IPS DF 6.9 (cell line): ENCODE measurements around the gene DAAM1.

Experiments
- DNase-seq: peaks from one replicate; pipeline ENCODE4 v3.0.0-alpha.2; 2013; ENCODE audit warnings: low read depth, low spot score
- H3K27ac ChIP-seq: one replicate; pipeline ENCODE4 v1.5.1; 2013; ENCODE audit warnings: low read length, control low read depth
- H3K27me3 ChIP-seq: 2 replicates; pipeline ENCODE4 v1.6.1; 2013; ENCODE audit warnings: mild to moderate bottlenecking, low read length; ENCODE audit not compliant: control insufficient read depth, insufficient read depth
- H3K36me3 ChIP-seq: 2 replicates; pipeline ENCODE4 v1.6.1; 2013; ENCODE audit warnings: low read length; ENCODE audit not compliant: control insufficient read depth, insufficient read depth
- H3K4me1 ChIP-seq: 2 replicates; pipeline ENCODE4 v1.6.1; 2013; ENCODE audit warnings: low read length; ENCODE audit not compliant: control insufficient read depth, insufficient read depth
- H3K4me3 ChIP-seq: 2 replicates; pipeline ENCODE4 v1.5.1; 2013; ENCODE audit warnings: mild to moderate bottlenecking, low read length
- H3K9me3 ChIP-seq: 2 replicates; pipeline ENCODE4 v1.6.1; 2013; ENCODE audit warnings: low read length, inconsistent platforms; ENCODE audit not compliant: control insufficient read depth, insufficient read depth
- WGBS: extraction: QIAGEN DNeasy Blood & Tissue Kit; methylation state at CpG from one replicate; pipeline ENCODE4 v1.1.7; 2013; ENCODE audit warnings: mixed read lengths, missing lambda C conversion rate; ENCODE audit not compliant: insufficient read length, insufficient coverage; 5-methylcytosine and 5-hydroxymethylcytosine counted together

The DAAM1 gene

DNA sequence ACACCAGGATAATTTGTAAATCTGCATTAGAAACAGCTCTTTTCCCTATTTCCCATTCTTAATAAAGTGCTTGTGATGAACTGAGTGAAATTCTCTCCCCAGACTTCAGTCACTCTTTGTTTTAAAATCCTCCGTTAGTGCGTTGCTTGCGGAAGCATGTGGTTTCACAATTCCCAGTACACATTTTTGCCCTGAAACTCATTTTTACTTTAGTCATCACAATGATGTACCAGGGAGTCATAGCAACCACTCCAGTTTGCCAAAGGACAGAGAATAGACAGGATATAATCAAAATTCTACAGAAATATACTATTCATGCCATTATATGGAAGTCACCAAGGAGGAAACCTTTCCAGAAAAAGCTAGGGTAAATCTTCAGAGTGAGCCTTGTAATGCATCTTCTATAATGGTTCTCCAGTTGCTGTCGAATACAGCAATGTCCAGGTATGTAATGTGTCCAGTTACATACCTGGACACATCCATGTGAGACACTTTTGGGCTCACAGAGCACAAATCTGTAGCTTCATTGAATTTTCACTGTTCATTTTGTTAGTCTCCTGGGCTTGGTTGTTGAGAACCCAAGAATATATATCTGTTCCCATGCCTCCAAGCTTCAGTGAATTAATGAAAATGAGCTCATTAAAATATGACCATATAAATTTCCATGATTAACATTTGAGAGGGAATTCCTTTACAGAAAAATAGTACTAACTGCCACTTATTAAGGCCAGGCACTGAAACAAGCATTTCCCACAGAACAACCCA lies 219.0 kb downstream of the DAAM1 start:
- Histone ChIP-seq H3K9me3 (no peaks in the 10 kb centered on the region), H3K27me3 (no peaks in the 10 kb centered on the region), H3K4me3 (no peak overlapping the region), H3K27ac (no peak overlapping the region), H3K36me3 (no peaks in the 10 kb centered on the region), H3K4me1 (no peaks in the 10 kb centered on the region)
- WGBS: no CpG with 5 or more reads among the region's 4 CpGs
- DNase-seq: no peak

DNA sequence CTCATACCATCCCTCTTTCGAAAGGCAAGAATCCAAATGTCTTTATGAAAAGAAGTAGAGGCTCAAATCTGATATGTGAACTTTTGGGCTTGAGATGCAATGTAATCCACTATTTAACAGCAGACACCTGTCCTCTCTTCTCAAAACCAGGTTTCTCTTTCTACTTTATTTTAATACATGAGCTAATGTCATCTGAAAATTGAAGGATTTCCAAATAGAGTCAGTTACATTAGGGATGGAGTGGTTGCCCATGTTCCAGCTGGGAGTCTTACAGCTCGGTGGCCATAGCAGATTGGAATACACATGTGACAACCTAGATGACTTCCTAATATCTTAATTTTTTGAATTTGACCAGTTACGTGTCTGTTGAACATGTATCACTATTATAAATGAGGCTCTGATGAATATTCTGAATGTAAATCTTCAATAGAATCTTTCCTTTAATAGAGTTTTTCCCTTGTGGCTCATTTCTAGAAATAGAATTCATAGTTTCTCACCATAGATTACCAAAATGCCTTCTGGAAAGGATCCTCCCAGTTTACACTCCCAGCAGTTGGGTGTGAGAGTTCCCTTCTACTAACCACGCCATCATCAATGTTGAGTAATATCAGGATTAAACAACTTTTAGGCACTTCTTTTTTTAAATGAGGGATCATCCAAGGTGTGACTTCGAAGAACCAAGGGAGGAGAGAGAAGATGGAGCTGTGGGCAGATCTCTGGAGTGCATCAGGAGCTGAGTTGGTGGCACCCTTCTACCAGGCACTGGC lies 227.6 kb downstream of the DAAM1 start:
- no CpG with 5 or more reads among the region's 5 CpGs for WGBS
- no peak for DNase-seq
- Histone ChIP-seq H3K36me3 (no peaks in the 10 kb centered on the region), H3K4me1 (no peaks in the 10 kb centered on the region), H3K27ac (no peak overlapping the region), H3K9me3 (no peaks in the 10 kb centered on the region), H3K27me3 (no peaks in the 10 kb centered on the region), H3K4me3 (no peak overlapping the region)

DNA sequence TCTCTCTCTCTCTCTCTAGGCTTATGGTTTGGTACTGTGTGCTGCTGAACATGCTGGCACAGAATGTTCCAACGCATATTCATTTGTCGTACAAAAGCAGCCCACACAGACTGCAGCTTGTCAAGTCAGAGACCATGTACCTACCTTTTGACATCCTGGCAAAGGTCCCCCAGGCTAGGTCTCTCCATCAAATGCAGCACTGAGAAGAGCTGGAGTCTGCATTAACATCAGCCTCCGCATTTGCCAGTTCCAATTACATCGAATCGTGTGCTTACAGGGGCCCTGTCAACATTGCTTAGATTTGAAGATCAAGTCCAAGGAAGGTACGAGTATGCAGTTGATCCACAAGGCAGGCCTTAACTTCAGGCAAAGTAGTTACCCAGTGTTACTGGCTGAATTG lies 228.8 kb downstream of the DAAM1 start:
- H3K27ac ChIP-seq: no peak overlapping the region
- H3K4me3 ChIP-seq: no peak overlapping the region
- DNase-seq: no peak
- H3K36me3 ChIP-seq: no peaks in the 10 kb centered on the region
- no peaks in the 10 kb centered on the region for H3K27me3 ChIP-seq
- H3K9me3 ChIP-seq: no peaks in the 10 kb centered on the region
- WGBS: no CpG with 5 or more reads among the region's 6 CpGs
- no peaks in the 10 kb centered on the region for H3K4me1 ChIP-seq

DNA sequence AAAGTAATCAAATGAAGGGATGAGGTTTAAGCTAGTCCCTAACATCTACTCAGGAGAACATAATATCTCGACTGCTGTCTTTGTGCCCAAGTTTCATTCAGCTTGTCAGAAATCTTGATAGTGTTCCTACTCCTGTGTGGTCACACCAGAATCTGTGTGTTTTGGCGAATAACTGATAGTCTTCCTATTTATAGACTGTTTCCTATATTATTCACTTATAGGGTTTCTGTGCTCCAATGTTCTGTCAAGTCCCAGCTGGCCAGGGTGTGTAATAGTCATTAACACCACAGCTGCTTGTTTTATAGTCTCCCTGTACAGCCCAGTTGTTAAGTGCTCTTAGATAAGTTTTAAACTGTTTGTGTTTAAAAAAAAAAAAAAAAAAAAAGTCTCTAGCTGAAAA lies 230.8 kb downstream of the DAAM1 start:
- Histone ChIP-seq H3K9me3 (no peaks in the 10 kb centered on the region), H3K36me3 (no peaks in the 10 kb centered on the region), H3K4me3 (no peak overlapping the region), H3K4me1 (no peaks in the 10 kb centered on the region), H3K27me3 (no peaks in the 10 kb centered on the region), H3K27ac (no peak overlapping the region)
- no peak for DNase-seq
- no CpG with 5 or more reads among the region's 2 CpGs for WGBS
